SK-N-MC (cell line): Measurements from ENCODE around the gene OGG1.

Source experiments
- DNase-seq: peaks from one replicate; pipeline ENCODE4 v3.0.0-alpha.2; 2011; ENCODE audit warnings: low read depth, low spot score
- H3K27ac ChIP-seq: fragments of 200-600 bp; sonication (generic); 2 replicates; pipeline ENCODE4 v1.5.1; 2016; ENCODE audit warnings: mixed run types
- H3K36me3 ChIP-seq: fragments of 200-600 bp; sonication (generic); 2 replicates; pipeline ENCODE4 v1.6.1; 2017; ENCODE audit warnings: antibody characterized with exemption, low read length, mixed read lengths; ENCODE audit not compliant: insufficient read depth
- H3K4me3 ChIP-seq: fragments of 200-600 bp; sonication (generic); 2 replicates; pipeline ENCODE4 v1.5.1; 2016
- H3K9ac ChIP-seq: fragments of 200-600 bp; sonication (generic); 2 replicates; pipeline ENCODE4 v1.8.0; 2017; ENCODE audit warnings: mixed run types, mixed read lengths; ENCODE audit not compliant: insufficient read length
- H3K9me3 ChIP-seq: fragments of 200-600 bp; sonication (generic); 2 replicates; pipeline ENCODE4 v1.6.1; 2017; ENCODE audit warnings: low read depth, mild to moderate bottlenecking, antibody characterized with exemption, low read length, moderate library complexity, mixed read lengths
- EZH2 ChIP-seq: fragments of 200-600 bp; sonication (generic); IDR thresholded peaks from one replicate; pipeline ENCODE4 v1.6.1; 2017; ENCODE audit warnings: antibody characterized with exemption
- FOXP2 ChIP-seq: optimal IDR thresholded peaks from 2 replicates; pipeline ENCODE3; 2011; ENCODE audit warnings: mild to moderate bottlenecking, moderate library complexity; ENCODE audit not compliant: insufficient read depth; ENCODE audit errors: extremely low read length, control extremely low read depth
- POLR2AphosphoS5 ChIP-seq: IDR thresholded peaks from 2 replicates; pipeline ENCODE4 v1.6.1; 2012; ENCODE audit warnings: mild to moderate bottlenecking, low read depth, low read length, borderline replicate concordance

Gene OGG1

DNA sequence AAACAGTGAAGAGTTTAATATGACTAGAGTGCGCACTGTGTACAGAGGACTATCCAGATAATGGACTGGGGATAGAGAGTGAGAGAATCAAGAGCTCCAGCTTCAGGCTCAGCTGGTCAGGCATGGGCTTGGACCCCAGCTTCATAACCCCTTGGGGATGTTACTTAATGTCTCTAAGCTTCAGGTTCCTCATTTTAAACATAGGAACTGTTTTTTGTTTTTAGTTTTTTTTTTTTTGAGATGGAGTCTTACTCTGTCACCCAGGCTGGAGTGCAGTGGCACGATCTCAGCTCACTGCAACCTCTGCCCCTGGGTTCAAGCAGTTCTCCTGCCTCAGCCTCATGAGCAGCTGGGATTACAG lies 28.1 kb upstream of the OGG1 start:
- no peak for DNase-seq
- H3K36me3 ChIP-seq, result no peaks in the 10 kb centered on the region
- no peak overlapping the region for H3K4me3 ChIP-seq
- TF ChIP-seq FOXP2 (no peak), EZH2 (no peak), POLR2AphosphoS5 (no peak)
- no peaks in the 10 kb centered on the region for H3K9me3 ChIP-seq
- no peak overlapping the region for H3K9ac ChIP-seq
- H3K27ac ChIP-seq, result no peak overlapping the region

DNA sequence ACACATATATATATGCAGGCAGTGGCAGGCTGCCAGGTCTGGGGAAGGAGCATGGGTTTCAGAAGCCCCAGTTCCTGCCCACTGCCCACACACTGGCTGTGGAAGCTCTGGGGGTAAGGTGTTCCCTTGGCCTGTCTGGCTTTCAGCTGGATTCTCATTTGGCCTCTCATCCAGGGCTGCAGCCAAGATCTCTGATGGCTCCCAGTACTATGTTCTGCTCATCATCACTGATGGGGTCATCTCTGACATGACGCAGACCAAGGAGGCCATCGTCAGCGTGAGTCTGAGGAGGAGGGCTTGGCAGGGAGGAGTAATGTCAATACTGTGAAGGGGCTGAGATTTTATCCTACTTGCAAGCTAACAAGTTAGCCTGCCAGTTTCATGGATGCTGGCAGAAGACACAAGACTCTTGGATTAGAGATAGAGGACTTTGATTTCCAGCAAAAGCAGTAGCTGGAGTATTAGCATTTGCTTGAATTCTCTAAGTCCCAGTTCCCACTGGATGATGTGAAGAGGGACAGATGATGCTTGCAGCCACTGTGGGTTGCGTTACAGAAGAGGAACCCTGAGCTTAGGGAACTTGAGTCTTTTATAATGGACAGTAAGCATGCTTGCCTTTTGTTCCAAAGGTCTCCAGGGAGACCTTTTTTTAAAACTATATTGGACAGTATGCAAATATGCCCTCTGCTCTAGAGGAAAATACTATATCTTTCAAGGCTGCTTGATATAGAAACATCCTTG lies 23.8 kb upstream of the OGG1 start:
- TF ChIP-seq EZH2 (no peak), POLR2AphosphoS5 (no peak), FOXP2 (no peak)
- no peak for DNase-seq
- Histone ChIP-seq H3K9ac (no peak overlapping the region), H3K36me3 (no peaks in the 10 kb centered on the region), H3K9me3 (no peaks in the 10 kb centered on the region), H3K4me3 (no peak overlapping the region), H3K27ac (no peak overlapping the region)

DNA sequence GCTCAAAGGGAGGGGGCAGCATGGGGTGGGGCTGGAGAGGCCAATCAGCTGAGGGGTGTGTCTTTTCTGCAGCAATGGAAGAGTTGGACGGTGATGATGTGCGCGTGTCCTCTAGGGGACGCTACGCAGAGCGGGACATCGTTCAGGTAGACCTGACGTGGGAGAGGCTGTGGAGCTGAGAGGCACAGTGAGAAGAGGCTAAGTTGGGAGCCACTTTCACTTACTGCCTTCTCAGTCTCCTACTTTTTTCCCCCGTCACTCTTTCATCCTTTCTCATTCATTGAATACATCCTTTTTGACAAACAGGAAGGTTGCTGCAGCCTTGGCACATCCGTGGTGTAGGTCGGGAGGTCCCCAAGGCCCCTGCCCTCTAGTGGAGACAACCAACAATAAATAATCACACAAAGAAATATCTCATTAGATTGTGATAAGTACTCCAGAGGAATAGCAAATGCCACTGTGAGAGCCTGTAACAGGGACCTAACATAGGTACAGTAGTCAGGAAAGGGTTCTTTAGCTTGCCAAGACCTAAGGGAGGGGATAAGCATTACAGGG lies 22.6 kb upstream of the OGG1 start:
- DNase-seq, result no peak
- no peaks in the 10 kb centered on the region for H3K9me3 ChIP-seq
- no peak for TF ChIP-seq FOXP2
- no peak for TF ChIP-seq EZH2
- no peak for TF ChIP-seq POLR2AphosphoS5
- H3K4me3 ChIP-seq, result no peak overlapping the region
- H3K27ac ChIP-seq, result no peak overlapping the region
- H3K36me3 ChIP-seq, result no peaks in the 10 kb centered on the region
- H3K9ac ChIP-seq, result no peak overlapping the region

DNA sequence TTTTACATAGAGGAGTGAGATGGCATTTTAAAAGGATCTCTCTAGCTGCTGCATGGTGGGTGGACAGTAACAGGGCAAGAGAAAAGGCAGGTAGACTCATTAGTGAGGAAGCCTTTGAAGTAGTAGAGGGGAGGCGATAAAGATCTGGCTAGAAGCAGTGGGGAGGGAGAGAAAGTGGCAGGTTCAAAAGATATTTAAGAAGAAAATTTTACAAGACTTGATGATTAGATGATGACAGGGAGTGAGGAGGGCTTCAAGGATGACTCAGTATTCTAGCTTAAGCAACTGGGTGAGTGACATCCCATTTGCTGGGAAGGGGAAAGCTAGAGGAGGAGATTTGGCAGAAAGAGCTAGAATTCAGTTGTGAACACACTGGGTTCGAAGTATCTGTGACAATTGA lies 22.0 kb upstream of the OGG1 start:
- TF ChIP-seq POLR2AphosphoS5 (no peak), EZH2 (no peak), FOXP2 (no peak)
- no peaks in the 10 kb centered on the region for H3K9me3 ChIP-seq
- H3K9ac ChIP-seq, result no peak overlapping the region
- no peak overlapping the region for H3K27ac ChIP-seq
- no peaks in the 10 kb centered on the region for H3K36me3 ChIP-seq
- no peak for DNase-seq
- no peak overlapping the region for H3K4me3 ChIP-seq

DNA sequence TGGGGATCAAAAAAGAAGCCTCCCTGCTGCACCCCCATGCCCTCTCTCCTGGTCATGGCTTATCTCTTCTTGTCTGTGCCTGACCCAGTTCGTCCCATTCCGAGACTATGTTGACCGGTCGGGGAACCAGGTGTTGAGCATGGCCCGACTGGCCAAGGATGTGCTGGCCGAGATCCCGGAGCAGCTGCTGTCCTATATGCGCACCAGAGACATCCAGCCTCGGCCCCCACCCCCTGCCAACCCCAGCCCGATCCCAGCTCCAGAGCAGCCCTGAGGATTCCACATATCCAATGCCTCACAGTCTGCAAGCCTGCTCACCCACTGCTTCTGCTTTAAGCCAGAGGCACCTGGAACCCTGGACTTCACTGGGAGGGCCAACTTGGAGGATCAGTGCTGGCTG lies 20.3 kb upstream of the OGG1 start:
- H3K9ac ChIP-seq, result no peak overlapping the region
- TF ChIP-seq FOXP2 (no peak), EZH2 (no peak), POLR2AphosphoS5 (no peak)
- H3K36me3 ChIP-seq, result peaks cover 3% of the 10 kb centered on the region; the same call in 1 of the 2 replicates

DNA sequence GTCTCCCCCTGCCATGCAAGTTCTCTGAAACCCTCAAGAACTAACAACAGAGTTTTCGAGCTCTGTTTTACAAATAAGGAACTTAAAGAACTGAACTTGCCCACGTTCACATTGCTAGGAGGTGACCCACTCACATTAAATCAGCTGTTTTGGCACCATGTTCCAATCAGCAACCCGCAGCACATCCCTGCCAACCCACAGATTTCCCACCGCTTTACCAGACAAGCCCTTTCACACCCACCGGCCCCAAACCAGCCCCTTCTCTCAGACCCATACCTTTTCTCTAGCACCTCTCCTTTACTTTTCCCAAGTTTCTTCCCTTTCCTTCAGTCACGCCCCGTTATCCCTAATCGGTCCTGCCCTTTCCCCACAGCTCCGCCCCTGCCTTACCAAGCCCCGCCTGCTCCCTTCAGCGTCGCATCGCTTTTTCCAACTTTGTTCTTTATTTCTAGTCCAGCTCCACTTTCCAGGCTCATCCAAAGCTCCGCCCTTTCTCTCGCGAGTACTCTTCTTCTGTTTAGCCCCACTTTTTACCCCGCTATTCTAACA lies 19.0 kb upstream of the OGG1 start:
- Histone ChIP-seq H3K9ac (no peak overlapping the region), H3K27ac (peak overlapping the region; percentile 73; the same call in 1 of the 2 replicates), H3K4me3 (peak overlapping the region; percentile 70), H3K9me3 (no peaks in the 10 kb centered on the region), H3K36me3 (peaks cover 8% of the 10 kb centered on the region; the same call in 1 of the 2 replicates)
- TF ChIP-seq POLR2AphosphoS5 (no peak), FOXP2 (no peak), EZH2 (no peak)
- DNase-seq, result no peak

More for the DNA sequence above, 20.3 kb upstream of the OGG1 start:
- Histone ChIP-seq H3K9me3 (no peaks in the 10 kb centered on the region), H3K27ac (no peak overlapping the region), H3K4me3 (no peak overlapping the region)
- no peak for DNase-seq

DNA sequence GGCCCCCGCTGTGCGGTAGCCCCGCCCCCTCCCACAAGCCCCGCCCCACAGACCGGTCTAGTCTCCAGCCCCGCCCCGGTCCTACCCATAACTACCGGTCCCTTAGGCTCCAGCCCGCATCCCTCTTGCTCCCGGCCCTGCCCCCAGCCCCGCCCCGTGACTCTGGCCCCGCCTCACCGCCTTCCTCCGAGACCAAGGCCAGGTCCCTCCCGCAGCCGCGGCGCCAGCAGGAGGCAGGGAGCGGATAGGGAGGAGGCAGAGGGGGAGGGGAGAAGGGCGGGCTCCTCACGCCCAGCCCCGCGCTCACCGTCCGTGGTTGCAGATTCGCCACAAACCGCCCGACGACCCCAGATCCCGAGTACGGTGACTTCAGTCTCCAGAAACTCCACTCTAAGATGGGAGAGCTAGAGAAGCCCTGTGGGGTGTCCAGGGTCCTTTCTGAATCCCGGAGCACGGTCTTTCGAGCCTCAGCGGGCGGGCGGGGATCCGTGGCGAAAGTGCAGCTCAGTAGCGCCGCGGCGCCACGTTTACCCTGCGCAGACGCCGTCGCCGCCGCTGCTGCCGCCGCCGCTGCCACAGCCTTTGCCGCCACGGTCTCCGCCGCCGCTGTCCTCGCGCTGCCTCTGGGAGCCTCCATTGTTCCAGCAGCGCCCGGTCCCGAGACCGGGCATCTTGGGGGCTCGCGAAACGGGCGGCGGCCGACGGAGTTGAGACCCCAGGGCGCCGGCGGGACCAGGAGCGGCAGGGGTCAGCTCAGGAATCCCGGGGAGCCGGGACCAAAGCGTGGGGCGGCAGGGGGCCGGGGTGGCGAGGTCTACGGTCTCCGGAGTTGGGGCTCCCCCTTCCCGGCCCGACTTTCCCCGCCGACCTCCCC lies 18.3 kb upstream of the OGG1 start, which contains the start of gene BRPF1:
BRPF1 (plus strand) TSS at position 530 of the 874 bp plus-strand sequence. CDS start 2,406 bp downstream, outside the sequence.
- peak within 1 kb of the TSS; percentile 96 for H3K9ac ChIP-seq
- H3K4me3 ChIP-seq, result peak within 1 kb of the TSS; percentile 74
- no peaks in the 10 kb centered on the region for H3K9me3 ChIP-seq
- peak; percentile 52 for DNase-seq
- H3K27ac ChIP-seq, result peak within 1 kb of the TSS; percentile 94
- H3K36me3 ChIP-seq, result peaks cover 10% of the 10 kb centered on the region; the same call in 1 of the 2 replicates
- no peak for TF ChIP-seq FOXP2
- peak; percentile 79 for TF ChIP-seq POLR2AphosphoS5

DNA sequence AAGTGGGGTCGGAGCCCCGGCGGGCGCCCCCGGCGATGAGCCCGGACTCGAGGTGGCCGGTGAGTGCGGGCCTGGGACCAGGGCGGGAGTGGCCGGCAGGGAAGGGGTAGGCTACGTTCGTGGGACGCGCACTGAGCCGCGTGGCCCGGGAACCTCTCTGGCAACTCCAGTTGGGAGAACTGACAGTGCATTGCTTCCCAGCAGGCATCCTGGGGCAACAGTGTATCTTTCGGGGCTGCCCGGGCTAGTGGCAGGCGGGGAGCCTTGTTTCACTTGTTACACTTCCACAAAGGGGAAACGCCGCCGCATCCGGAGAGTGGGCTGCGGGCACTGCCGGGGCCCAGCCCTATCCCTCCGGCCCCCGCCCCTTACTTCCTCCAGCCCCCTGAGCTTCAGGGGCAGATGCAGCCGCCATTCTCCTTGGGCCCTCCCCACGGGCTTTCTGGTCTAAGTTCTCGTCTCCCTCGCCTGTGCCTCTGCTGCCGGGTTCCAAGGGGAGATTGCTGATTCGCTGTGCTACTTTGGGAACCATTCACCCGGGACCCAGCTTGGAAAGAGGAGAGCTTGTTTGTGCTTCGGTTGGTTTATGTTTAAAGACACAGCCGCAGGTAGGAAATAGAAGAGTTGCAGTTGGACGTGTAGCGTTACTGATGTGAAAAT lies 17.5 kb upstream of the OGG1 start:
- Histone ChIP-seq H3K27ac (no peak overlapping the region), H3K9ac (peak overlapping the region; percentile 96), H3K9me3 (no peaks in the 10 kb centered on the region), H3K4me3 (peak overlapping the region; percentile 74), H3K36me3 (peaks cover 14% of the 10 kb centered on the region; the same call in 1 of the 2 replicates)
- TF ChIP-seq EZH2 (no peak), POLR2AphosphoS5 (no peak), FOXP2 (no peak)
- no peak for DNase-seq
